ENCODE results near the gene LRRC57.

LRRC57 gene

DNA sequence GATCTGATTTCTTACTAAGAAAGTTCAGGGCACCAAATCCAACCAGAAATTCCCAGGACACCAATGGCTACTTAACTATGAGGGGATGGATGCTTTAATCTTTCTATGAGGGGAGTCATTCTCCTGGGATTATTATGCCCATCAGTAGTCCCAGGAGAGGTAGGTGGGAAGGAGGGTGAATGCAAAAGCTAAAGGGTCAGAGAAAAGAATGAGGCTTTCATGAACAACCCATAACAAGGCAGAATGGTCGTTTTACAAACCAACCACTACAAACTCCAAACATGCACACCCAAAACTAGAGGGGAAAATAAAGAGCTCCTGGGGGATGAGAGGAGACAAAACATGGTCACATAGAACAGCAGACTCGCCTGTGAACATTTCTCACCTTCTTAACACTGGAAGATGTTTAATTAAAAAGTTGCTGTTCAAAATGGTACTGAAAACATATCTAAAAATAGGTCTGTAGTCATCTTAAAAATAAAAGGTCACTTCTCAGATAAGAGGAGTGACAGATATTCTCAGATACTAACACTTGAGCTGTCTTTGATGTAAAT, 30.5 kb upstream of the LRRC57 start:
- TF ChIP-seq CTCF (IDR thresholded peaks at IDR 0.05; ENCODE audit: control extremely low read depth, extremely low read depth, low read depth, missing control alignments), result no peak
- ChIA-PET POLR2A (interaction anchor here (1.3 kb wide), 1 partner anchor 28 kb away, joined by 3 read pairs; no protein-coding TSS in a partner anchor), CTCF (no interaction called here)
- no peak for DNase-seq (ENCODE audit: extremely low spot score)

DNA sequence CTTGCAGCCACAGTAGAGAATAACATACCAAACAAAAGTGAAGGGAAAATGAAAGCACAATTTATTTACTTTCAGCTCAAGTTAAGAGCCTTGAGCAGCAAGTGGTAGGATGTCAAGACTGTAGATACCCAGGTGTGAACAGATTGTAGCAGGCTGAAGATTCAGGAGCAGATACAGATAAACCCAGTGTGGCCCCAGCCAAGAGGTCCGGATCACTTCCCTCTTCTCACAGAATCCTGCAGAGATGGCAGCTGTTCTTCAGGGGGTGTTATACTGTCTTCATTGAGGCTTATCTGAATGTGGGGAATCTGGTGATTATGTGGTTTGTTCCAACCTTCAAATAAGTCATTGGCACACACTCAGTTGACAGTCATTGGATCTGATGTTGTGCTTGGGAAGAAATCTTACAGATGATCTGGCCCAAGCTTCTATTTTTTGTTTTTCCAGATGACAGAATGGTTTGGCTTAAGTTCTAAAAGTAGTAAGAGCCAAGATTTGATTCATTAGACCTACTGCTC, 29.0 kb upstream of the LRRC57 start:
- DNase-seq (ENCODE audit: extremely low spot score), result peak; percentile 31
- TF ChIP-seq CTCF (IDR thresholded peaks at IDR 0.05; ENCODE audit: control extremely low read depth, extremely low read depth, low read depth, missing control alignments), result no peak
- POLR2A ChIA-PET, result no interaction called here
- CTCF ChIA-PET, result no interaction called here

GRCh38 chr15:42576776-42577175, 28.2 kb upstream of the LRRC57 start:
- DNase-seq (ENCODE audit: extremely low spot score), result peak; percentile 28
- ChIA-PET CTCF (no interaction called here), POLR2A (no interaction called here)
- no peak for TF ChIP-seq CTCF (IDR thresholded peaks at IDR 0.05; ENCODE audit: control extremely low read depth, extremely low read depth, low read depth, missing control alignments)

- DNase-seq (ENCODE audit: extremely low spot score), result no peak
- TF ChIP-seq CTCF (IDR thresholded peaks at IDR 0.05; ENCODE audit: control extremely low read depth, extremely low read depth, low read depth, missing control alignments), result no peak
- ChIA-PET POLR2A (interaction anchor here (0.6 to 1.4 kb wide), 11 partner anchors 15 to 1187 kb away, joined by 3 to 7 read pairs (median 4); partner anchors contain the start of genes HAUS2, LRRC57 and ZNF106), CTCF (interaction anchor here (0.8 to 1.0 kb wide), 2 partner anchors 12 to 19 kb away, joined by 3 to 5 read pairs; no protein-coding TSS in a partner anchor)
These were observed 27.5 kb upstream of the LRRC57 start for GRCh38 chr15:42576040-42576594.

- ChIA-PET CTCF (interaction anchor here (0.8 to 1.3 kb wide), 4 partner anchors 11 to 76 kb away, joined by 3 to 5 read pairs (median 3); no protein-coding TSS in a partner anchor), POLR2A (interaction anchor here (0.5 to 1.4 kb wide), 14 partner anchors 15 to 1187 kb away, joined by 3 to 7 read pairs (median 4); partner anchors contain the start of genes HAUS2, LRRC57 and ZNF106)
- peak; percentile 97 for DNase-seq (ENCODE audit: extremely low spot score)
These were observed 26.8 kb upstream of the LRRC57 start, which contains the start of gene STARD9 for GRCh38 chr15:42575188-42576039. TSS of gene STARD9 (plus strand) at chr15:42575606. CDS start at chr15:42575716, 110 bp downstream.

More at GRCh38 chr15:42575188-42576039, 26.8 kb upstream of the LRRC57 start, which contains the start of gene STARD9:
- TF ChIP-seq CTCF (IDR thresholded peaks at IDR 0.05; ENCODE audit: control extremely low read depth, extremely low read depth, low read depth, missing control alignments), result no peak

Measured in GM10248 (cell line).